Loucy (cell line): Measurements from ENCODE around the gene PEX19.

ENCODE experiments used
- H2AFZ ChIP-seq: fragments of 200-600 bp; sonication (generic); 2 replicates; pipeline ENCODE4 v1.6.0; 2016; ENCODE audit warnings: antibody characterized with exemption, mild to moderate bottlenecking, low read length, moderate library complexity
- H3F3A ChIP-seq: fragments of 200-600 bp; 2 replicates; pipeline ENCODE4 v1.6.0; 2016; ENCODE audit warnings: antibody characterized with exemption, low read depth, mild to moderate bottlenecking
- H3K27me3 ChIP-seq: fragments of 200-600 bp; sonication (generic); 2 replicates; pipeline ENCODE4 v1.6.1; 2014; ENCODE audit warnings: low read length, mild to moderate bottlenecking; ENCODE audit not compliant: insufficient read depth, poor library complexity, severe bottlenecking
- H3K36me3 ChIP-seq: fragments of 200-600 bp; sonication (generic); 2 replicates; pipeline ENCODE4 v1.6.1; 2016; ENCODE audit warnings: low read length; ENCODE audit not compliant: insufficient read depth
- H3K4me1 ChIP-seq: fragments of 200-600 bp; sonication (generic); 2 replicates; pipeline ENCODE4 v1.5.1; 2014; ENCODE audit warnings: low read length, mild to moderate bottlenecking; ENCODE audit not compliant: insufficient read depth, poor library complexity, severe bottlenecking
- H3K4me2 ChIP-seq: fragments of 200-600 bp; sonication (generic); 2 replicates; pipeline ENCODE4 v1.6.0; 2014; ENCODE audit warnings: antibody characterized with exemption, low read length, low read depth, mild to moderate bottlenecking; ENCODE audit not compliant: poor library complexity, severe bottlenecking
- H3K4me3 ChIP-seq: fragments of 200-600 bp; sonication (generic); 2 replicates; pipeline ENCODE4 v1.5.1; 2014; ENCODE audit warnings: low read length, mild to moderate bottlenecking, mixed read lengths; ENCODE audit not compliant: poor library complexity, severe bottlenecking
- H3K79me2 ChIP-seq: fragments of 200-600 bp; sonication (generic); 2 replicates; pipeline ENCODE4 v1.6.1; 2014; ENCODE audit warnings: low read length; ENCODE audit not compliant: insufficient read depth
- H3K9ac ChIP-seq: fragments of 200-600 bp; sonication (generic); 2 replicates; pipeline ENCODE4 v1.6.0; 2014; ENCODE audit warnings: mild to moderate bottlenecking, low read depth, low read length, moderate library complexity; ENCODE audit not compliant: poor library complexity, severe bottlenecking
- H3K9me2 ChIP-seq: fragments of 200-600 bp; sonication (generic); replicated peaks from 2 replicates; pipeline ENCODE4 v1.6.1; 2016; ENCODE audit warnings: low read depth, low read length, mixed read lengths
- H3K9me3 ChIP-seq: fragments of 200-600 bp; sonication (generic); 2 replicates; pipeline ENCODE4 v1.6.1; 2014; ENCODE audit warnings: mild to moderate bottlenecking, antibody characterized with exemption, low read length, low read depth; ENCODE audit not compliant: insufficient read depth
- H4K20me1 ChIP-seq: fragments of 200-600 bp; sonication (generic); 2 replicates; pipeline ENCODE4 v1.6.0; 2014; ENCODE audit warnings: antibody characterized with exemption, low read length, mild to moderate bottlenecking; ENCODE audit not compliant: insufficient read depth, poor library complexity, severe bottlenecking
- EZH2phosphoT487 ChIP-seq: fragments of 200-600 bp; IDR thresholded peaks from 2 replicates; pipeline ENCODE4 v1.6.1; 2018; ENCODE audit warnings: antibody characterized with exemption, mild to moderate bottlenecking, moderate library complexity, borderline replicate concordance
- TF ChIP-seq, protein P1 (sequence below): fragments of 200-600 bp; sonication (generic); conservative IDR thresholded peaks from 2 replicates; pipeline ENCODE4 v1.5.1; 2014; ENCODE audit warnings: mild to moderate bottlenecking, antibody characterized with exemption, low read length

The PEX19 gene

DNA sequence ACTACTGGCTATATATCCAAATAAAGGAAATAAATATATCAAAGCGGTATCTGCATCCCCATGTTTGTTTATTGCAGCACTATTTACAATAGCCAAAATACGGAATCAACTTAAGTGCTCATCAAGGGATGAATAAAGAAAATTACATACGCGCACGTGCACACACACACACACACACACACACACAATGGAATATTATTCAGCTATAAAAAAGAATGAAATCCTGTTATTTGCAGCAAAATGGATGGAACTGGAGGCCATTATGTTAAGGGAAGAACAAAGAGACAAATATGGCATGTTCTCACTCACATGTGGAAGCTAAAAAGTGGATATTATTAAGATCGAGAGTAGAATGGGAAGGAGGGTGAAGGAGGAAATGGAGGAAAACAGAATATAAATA, 37.9 kb upstream of the PEX19 start:
- H2AFZ ChIP-seq: no peak overlapping the region
- no peak overlapping the region for H3K4me3 ChIP-seq
- no peaks in the 10 kb centered on the region for H3K27me3 ChIP-seq
- no peaks in the 10 kb centered on the region for H3K9me2 ChIP-seq
- H3K36me3 ChIP-seq: peaks cover 71% of the 10 kb centered on the region
- peaks cover 27% of the 10 kb centered on the region; the same call in 1 of the 2 replicates for H3K79me2 ChIP-seq
- no peak for TF ChIP-seq EZH2phosphoT487
- TF ChIP-seq, protein P1, sequence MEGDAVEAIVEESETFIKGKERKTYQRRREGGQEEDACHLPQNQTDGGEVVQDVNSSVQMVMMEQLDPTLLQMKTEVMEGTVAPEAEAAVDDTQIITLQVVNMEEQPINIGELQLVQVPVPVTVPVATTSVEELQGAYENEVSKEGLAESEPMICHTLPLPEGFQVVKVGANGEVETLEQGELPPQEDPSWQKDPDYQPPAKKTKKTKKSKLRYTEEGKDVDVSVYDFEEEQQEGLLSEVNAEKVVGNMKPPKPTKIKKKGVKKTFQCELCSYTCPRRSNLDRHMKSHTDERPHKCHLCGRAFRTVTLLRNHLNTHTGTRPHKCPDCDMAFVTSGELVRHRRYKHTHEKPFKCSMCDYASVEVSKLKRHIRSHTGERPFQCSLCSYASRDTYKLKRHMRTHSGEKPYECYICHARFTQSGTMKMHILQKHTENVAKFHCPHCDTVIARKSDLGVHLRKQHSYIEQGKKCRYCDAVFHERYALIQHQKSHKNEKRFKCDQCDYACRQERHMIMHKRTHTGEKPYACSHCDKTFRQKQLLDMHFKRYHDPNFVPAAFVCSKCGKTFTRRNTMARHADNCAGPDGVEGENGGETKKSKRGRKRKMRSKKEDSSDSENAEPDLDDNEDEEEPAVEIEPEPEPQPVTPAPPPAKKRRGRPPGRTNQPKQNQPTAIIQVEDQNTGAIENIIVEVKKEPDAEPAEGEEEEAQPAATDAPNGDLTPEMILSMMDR: no peak
- H3F3A ChIP-seq: no peaks in the 10 kb centered on the region; the same call in 1 of the 2 replicates
- H3K9me3 ChIP-seq: no peaks in the 10 kb centered on the region
- H3K9ac ChIP-seq: no peak overlapping the region
- H3K4me1 ChIP-seq: no peaks in the 10 kb centered on the region
- H4K20me1 ChIP-seq: no peaks in the 10 kb centered on the region
- no peak overlapping the region for H3K4me2 ChIP-seq

DNA sequence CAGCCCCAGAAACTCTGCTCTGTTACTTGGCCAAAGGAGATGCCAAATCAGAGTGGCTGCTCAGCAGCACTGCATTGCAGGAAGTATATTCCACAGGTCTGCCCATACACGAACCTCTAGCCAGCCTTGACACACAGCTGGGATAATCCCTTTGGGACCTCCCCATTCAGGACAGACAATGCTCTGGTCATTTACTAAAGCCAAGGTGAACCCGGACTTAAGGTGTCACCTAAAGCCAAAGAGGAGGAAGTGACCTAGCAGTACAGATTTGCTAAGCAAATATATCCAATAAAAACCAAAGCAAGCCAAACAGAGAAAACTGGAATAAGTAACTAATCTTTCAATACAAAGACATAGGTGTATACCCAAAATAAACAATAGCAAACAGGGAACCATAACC, 30.4 kb upstream of the PEX19 start:
- no peaks in the 10 kb centered on the region for H3K27me3 ChIP-seq

DNA sequence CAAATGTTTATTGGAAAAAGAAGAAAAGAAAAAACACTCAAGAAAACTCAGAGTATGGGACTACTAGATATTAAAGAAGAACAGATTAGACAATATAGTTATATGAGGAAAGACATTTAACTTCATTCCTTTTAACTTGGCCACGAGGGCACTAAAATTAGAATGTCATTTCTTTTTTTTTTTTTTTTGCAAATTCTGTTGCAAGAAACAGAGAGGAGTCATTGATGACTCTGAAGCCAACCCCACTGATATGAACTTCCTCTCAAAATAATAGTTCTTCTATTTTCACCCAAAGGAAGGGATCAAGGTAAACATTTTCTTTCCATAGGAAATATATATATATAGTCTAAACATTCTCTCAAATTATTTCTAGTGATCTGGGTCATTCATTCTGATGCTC, 24.6 kb upstream of the PEX19 start:
- H3K36me3 ChIP-seq: peaks cover 93% of the 10 kb centered on the region; the same call in 1 of the 2 replicates
- H3K9ac ChIP-seq: no peak overlapping the region
- H3K9me2 ChIP-seq: no peaks in the 10 kb centered on the region
- H3K4me3 ChIP-seq: no peak overlapping the region
- no peaks in the 10 kb centered on the region for H3K27me3 ChIP-seq
- no peaks in the 10 kb centered on the region for H3K79me2 ChIP-seq
- H4K20me1 ChIP-seq: no peaks in the 10 kb centered on the region
- no peaks in the 10 kb centered on the region for H3K4me1 ChIP-seq
- H3F3A ChIP-seq: no peaks in the 10 kb centered on the region
- H2AFZ ChIP-seq: no peak overlapping the region
- no peaks in the 10 kb centered on the region for H3K9me3 ChIP-seq
- no peak overlapping the region for H3K4me2 ChIP-seq
- no peak for TF ChIP-seq EZH2phosphoT487
- TF ChIP-seq, protein P1: no peak

More for the DNA sequence above, 30.4 kb upstream of the PEX19 start:
- Histone ChIP-seq H3K4me2 (no peak overlapping the region), H3K9me3 (peaks cover 3% of the 10 kb centered on the region; the same call in 1 of the 2 replicates), H3K79me2 (peaks cover 22% of the 10 kb centered on the region; the same call in 1 of the 2 replicates), H3K36me3 (peaks cover 84% of the 10 kb centered on the region), H3F3A (no peaks in the 10 kb centered on the region), H3K9me2 (no peaks in the 10 kb centered on the region), H3K9ac (no peak overlapping the region), H2AFZ (no peak overlapping the region), H3K4me3 (no peak overlapping the region), H3K4me1 (no peaks in the 10 kb centered on the region), H4K20me1 (no peaks in the 10 kb centered on the region)
- TF ChIP-seq EZH2phosphoT487: no peak
- TF ChIP-seq, protein P1: no peak
